ENCODE results near the gene TPMT.
"Not testable (repeated sequence)": the region's sequence is repeated elsewhere in the genome, so short reads cannot be mapped to it uniquely, and the experiment has no call there.

TPMT gene

GRCh38 chr6:18155150-18155863 lies 430 bp upstream of the TPMT start, which contains the start of gene KDM1B:
TSS of gene KDM1B (plus strand) at chr6:18155422. CDS start at chr6:18159896, 4,474 bp downstream.
- peak; percentile 99 for DNase-seq

GRCh38 chr6:18153311-18153703 lies 1.6 kb downstream of the TPMT start:
- DNase-seq: no peak

GRCh38 chr6:18151801-18152200 lies 3.1 kb downstream of the TPMT start:
- DNase-seq: no peak

- DNase-seq: not testable (repeated sequence)
Measured at GRCh38 chr6:18151391-18151790, 3.5 kb downstream of the TPMT start.

GRCh38 chr6:18148304-18149025 lies 6.4 kb downstream of the TPMT start:
- DNase-seq: peak; percentile 9

- no peak for DNase-seq
Measured at GRCh38 chr6:18147616-18148015, 7.3 kb downstream of the TPMT start.

GRCh38 chr6:18147160-18147559 lies 7.7 kb downstream of the TPMT start:
- DNase-seq: no peak

- DNase-seq: no peak
Measured at GRCh38 chr6:18142591-18142861, 12.4 kb downstream of the TPMT start.

- DNase-seq: no peak
Measured at GRCh38 chr6:18141805-18142590, 12.9 kb downstream of the TPMT start.

GRCh38 chr6:18139935-18140621 lies 14.8 kb downstream of the TPMT start:
- DNase-seq: no peak

- DNase-seq: no peak
Measured at GRCh38 chr6:18138906-18139305, 16.0 kb downstream of the TPMT start.

GRCh38 chr6:18136260-18136659 lies 18.6 kb downstream of the TPMT start:
- DNase-seq: no peak

GRCh38 chr6:18135171-18135570 lies 19.7 kb downstream of the TPMT start:
- DNase-seq: no peak

GRCh38 chr6:18132346-18132745 lies 22.5 kb downstream of the TPMT start:
- DNase-seq: no peak

- DNase-seq: no peak
Measured at GRCh38 chr6:18126121-18126520, 28.8 kb downstream of the TPMT start.

GRCh38 chr6:18122128-18123093 lies 32.5 kb downstream of the TPMT start, which contains the start of gene NHLRC1:
TSS of gene NHLRC1 (minus strand) at chr6:18122677. CDS start at chr6:18122606, 71 bp downstream.
- DNase-seq: peak; percentile 96

- no peak for DNase-seq
Measured at GRCh38 chr6:18121580-18122127, 33.2 kb downstream of the TPMT start.

- DNase-seq: no peak
Measured at GRCh38 chr6:18119236-18119635, 35.6 kb downstream of the TPMT start.

GRCh38 chr6:18118330-18118729 lies 36.5 kb downstream of the TPMT start:
- DNase-seq: no peak

- DNase-seq: no peak
Measured at GRCh38 chr6:18117136-18117535, 37.7 kb downstream of the TPMT start.

GRCh38 chr6:18115356-18115755 lies 39.5 kb downstream of the TPMT start:
- peak; percentile 33 for DNase-seq

GRCh38 chr6:18110162-18110561 lies 44.7 kb downstream of the TPMT start:
- DNase-seq: no peak

All from hematopoietic multipotent progenitor cell treated with erythropoietin and hydrocortisone succinate and interleukin-3 and kit ligand, for 4 days (in vitro differentiated cells).